GM19468 (cell line): ENCODE results near the gene MRPL28.

Source experiments
- ATAC-seq: cut with Tn5 transposase; IDR thresholded peaks from one replicate; pipeline ENCODE4 v1.9.1; 2021; ENCODE audit warnings: mild to moderate bottlenecking, moderate library complexity, moderate number of reproducible peaks; ENCODE audit not compliant: unreplicated experiment; ENCODE audit errors: extremely low read depth

Gene MRPL28

GRCh38 chr16:322476-323143 is 47.7 kb downstream of the MRPL28 start:
- ATAC-seq = no peak

- no peak for ATAC-seq
Observed at GRCh38 chr16:321532-321931, 48.8 kb downstream of the MRPL28 start.

- ATAC-seq = no peak
Observed at GRCh38 chr16:320206-320605, 50.1 kb downstream of the MRPL28 start.

GRCh38 chr16:318628-319027 is 51.7 kb downstream of the MRPL28 start:
- no peak for ATAC-seq

GRCh38 chr16:317583-317982 is 52.8 kb downstream of the MRPL28 start:
- no peak for ATAC-seq
